WERI-Rb-1 (cell line): ENCODE data around the gene MAML3.

Experiments used
- DNase-seq: peaks from one replicate; pipeline ENCODE4 v3.0.0-alpha.2; 2020
- H3K27ac ChIP-seq: fragments of 250-450 bp; sonication (Bioruptor Pico); 2 replicates; pipeline ENCODE4 v1.5.1; 2020; ENCODE audit warnings: mild to moderate bottlenecking, moderate library complexity
- H3K27me3 ChIP-seq: fragments of 250-450 bp; sonication (Bioruptor Pico); 2 replicates; pipeline ENCODE4 v1.5.1; 2021; ENCODE audit warnings: mild to moderate bottlenecking, low read depth, moderate library complexity; ENCODE audit not compliant: insufficient read depth, severe bottlenecking
- H3K36me3 ChIP-seq: fragments of 250-450 bp; sonication (Bioruptor Pico); 2 replicates; pipeline ENCODE4 v1.5.1; 2020; ENCODE audit warnings: mild to moderate bottlenecking, moderate library complexity
- H3K4me3 ChIP-seq: 2 replicates; pipeline ENCODE4 v1.5.1; 2011; ENCODE audit warnings: low read depth, mild to moderate bottlenecking, control low read depth, low read length
- H3K9me3 ChIP-seq: fragments of 250-450 bp; sonication (Bioruptor Pico); 2 replicates; pipeline ENCODE4 v1.5.1; 2021; ENCODE audit warnings: mild to moderate bottlenecking, moderate library complexity; ENCODE audit not compliant: severe bottlenecking
- CTCF ChIP-seq: IDR thresholded peaks from 2 replicates; pipeline ENCODE4 v1.5.1; 2011; ENCODE audit warnings: low read depth, mild to moderate bottlenecking, control low read depth, inconsistent platforms, low read length

The MAML3 gene

GRCh38 chr4:140099983-140100382 lies 54.0 kb downstream of the MAML3 start:
- Histone ChIP-seq H3K9me3 (peaks cover 3% of the 10 kb centered on the region), H3K36me3 (no peaks in the 10 kb centered on the region), H3K27me3 (no peaks in the 10 kb centered on the region), H3K4me3 (no peak overlapping the region), H3K27ac (no peak overlapping the region)
- TF ChIP-seq CTCF, result no peak
- DNase-seq, result peak; percentile 38

- H3K4me3 ChIP-seq, result no peak overlapping the region
- H3K27me3 ChIP-seq, result no peaks in the 10 kb centered on the region
- TF ChIP-seq CTCF, result no peak
- no peak overlapping the region for H3K27ac ChIP-seq
- H3K9me3 ChIP-seq, result peaks cover 3% of the 10 kb centered on the region
- H3K36me3 ChIP-seq, result no peaks in the 10 kb centered on the region
- no peak for DNase-seq
Observed at GRCh38 chr4:140098455-140099160, 55.4 kb downstream of the MAML3 start.

GRCh38 chr4:140097572-140097971 lies 56.4 kb downstream of the MAML3 start:
- DNase-seq, result no peak
- Histone ChIP-seq H3K27ac (no peak overlapping the region), H3K36me3 (no peaks in the 10 kb centered on the region), H3K27me3 (no peaks in the 10 kb centered on the region), H3K9me3 (peaks cover 3% of the 10 kb centered on the region), H3K4me3 (no peak overlapping the region)
- no peak for TF ChIP-seq CTCF

GRCh38 chr4:140096921-140097320 lies 57.1 kb downstream of the MAML3 start:
- no peaks in the 10 kb centered on the region for H3K9me3 ChIP-seq
- H3K27me3 ChIP-seq, result no peaks in the 10 kb centered on the region
- H3K27ac ChIP-seq, result no peak overlapping the region
- no peak overlapping the region for H3K4me3 ChIP-seq
- DNase-seq, result no peak
- TF ChIP-seq CTCF, result no peak
- H3K36me3 ChIP-seq, result no peaks in the 10 kb centered on the region

- no peak for DNase-seq
- no peak for TF ChIP-seq CTCF
- H3K27ac ChIP-seq, result no peak overlapping the region
Observed at GRCh38 chr4:140096483-140096861, 57.5 kb downstream of the MAML3 start.

More at GRCh38 chr4:140096483-140096861, 57.5 kb downstream of the MAML3 start:
- Histone ChIP-seq H3K9me3 (no peaks in the 10 kb centered on the region), H3K4me3 (no peak overlapping the region), H3K27me3 (no peaks in the 10 kb centered on the region), H3K36me3 (no peaks in the 10 kb centered on the region)
